A673 (cell line): ENCODE data around the gene DMRT2. TPM values are rescaled to one million over a fixed set of nuclear protein-coding genes. Genes with fewer than 3 reads are reported as not detected.

Source experiments
- BruUV-seq: library from RNA; stranded (reverse); fragments of 400-500 nt; replicated peaks from 2 replicates; lab custom pipeline; 2021; lab: Mats Ljungman, UMichigan
- CTCF ChIA-PET: fragments of 300-600 bp; sonication (Branson Sonifier 250); formaldehyde crosslinking; loops from one replicate; lab custom pipeline; 2022; ENCODE audit warnings: antibody characterized with exemption; lab: Charles Lee
- POLR2A ChIA-PET: fragments of 300-600 bp; sonication (Branson Sonifier 250); formaldehyde crosslinking; loops from one replicate; lab custom pipeline; 2022; ENCODE audit warnings: antibody characterized with exemption; ENCODE audit not compliant: low non-redundant PET; lab: Charles Lee
- DNase-seq: peaks from one replicate; pipeline ENCODE4 v3.0.0-alpha.2; 2015; ENCODE audit warnings: low spot score
- H3K27ac ChIP-seq: fragments of 200-600 bp; sonication (generic); 2 replicates; pipeline ENCODE4 v1.5.1; 2016; ENCODE audit warnings: mixed run types, low read depth, mild to moderate bottlenecking, mixed read lengths, antibody characterized with exemption, low read length; ENCODE audit not compliant: poor library complexity, severe bottlenecking
- H3K27me3 ChIP-seq: fragments of 200-600 bp; sonication (generic); replicated peaks from 2 replicates; pipeline ENCODE4 v1.6.1; 2017; ENCODE audit warnings: mixed run types, low read depth, mild to moderate bottlenecking, mixed read lengths, antibody characterized with exemption, low read length; ENCODE audit not compliant: insufficient read depth, poor library complexity
- H3K36me3 ChIP-seq: fragments of 200-600 bp; sonication (generic); 2 replicates; pipeline ENCODE4 v1.6.1; 2016; ENCODE audit warnings: mixed run types, mild to moderate bottlenecking, mixed read lengths, antibody characterized with exemption, low read length; ENCODE audit not compliant: insufficient read depth, poor library complexity, severe bottlenecking
- H3K4me1 ChIP-seq: fragments of 200-600 bp; sonication (generic); 2 replicates; pipeline ENCODE4 v1.6.1; 2017; ENCODE audit warnings: mixed run types, mild to moderate bottlenecking, mixed read lengths, antibody characterized with exemption, low read length; ENCODE audit not compliant: insufficient read depth, poor library complexity, severe bottlenecking
- H3K4me3 ChIP-seq: fragments of 200-600 bp; sonication (generic); 2 replicates; pipeline ENCODE4 v1.5.1; 2016; ENCODE audit warnings: low read depth, mixed run types, mild to moderate bottlenecking, mixed read lengths, low read length; ENCODE audit not compliant: poor library complexity, severe bottlenecking
- H3K9me3 ChIP-seq: fragments of 200-600 bp; sonication (generic); 2 replicates; pipeline ENCODE4 v1.6.1; 2016; ENCODE audit warnings: mixed run types, low read depth, mild to moderate bottlenecking, mixed read lengths, antibody characterized with exemption, low read length; ENCODE audit not compliant: poor library complexity, severe bottlenecking
- CTCF ChIP-seq: fragments of 300-800, 200-600 bp; sonication (generic); conservative IDR thresholded peaks from 2 replicates; pipeline ENCODE4 v1.5.1; 2017; ENCODE audit warnings: low read depth, mild to moderate bottlenecking, antibody characterized with exemption, low read length, moderate library complexity, mixed read lengths
- EZH2 ChIP-seq: fragments of 200-600 bp; sonication (generic); IDR thresholded peaks from 2 replicates; pipeline ENCODE4 v1.6.1; 2017; ENCODE audit warnings: borderline replicate concordance, low read depth, mild to moderate bottlenecking, mixed read lengths, antibody characterized with exemption, low read length; ENCODE audit not compliant: poor library complexity, severe bottlenecking
- intact Hi-C: fragments of 100-400 bp; cut with micrococcal nuclease; formaldehyde crosslinking; loops from one replicate; pipeline ENCODE4 v1.10.0; 2022; ENCODE audit not compliant: unreplicated experiment
- total RNA-seq: library from RNA; stranded (reverse); gene quantifications from 2 replicates; pipeline ENCODE4 v1.2.3, GENCODE V29; 2021

DMRT2 gene
- total RNA-seq, 1 experiment from 2014 or later = not detected

- no peak overlapping the region for H3K4me3 ChIP-seq
- H3K27ac ChIP-seq = no peak overlapping the region
- intact Hi-C loops = no loop called here
- H3K27me3 ChIP-seq = peaks cover 3% of the 10 kb centered on the region
- no peak for TF ChIP-seq CTCF
- no peak for TF ChIP-seq EZH2
- no peaks in the 10 kb centered on the region for H3K4me1 ChIP-seq
- no TSS peak for BruUV-seq
- ChIA-PET POLR2A (no interaction called here), CTCF (no interaction called here)
- no peak for DNase-seq
- H3K9me3 ChIP-seq = no peaks in the 10 kb centered on the region
- H3K36me3 ChIP-seq = no peaks in the 10 kb centered on the region
Measured at GRCh38 chr9:1094749-1095148, 44.6 kb downstream of the DMRT2 start.

- peaks cover 3% of the 10 kb centered on the region for H3K27me3 ChIP-seq
- intact Hi-C loops = no loop called here
- no peak overlapping the region for H3K4me3 ChIP-seq
- H3K4me1 ChIP-seq = no peaks in the 10 kb centered on the region
- H3K9me3 ChIP-seq = no peaks in the 10 kb centered on the region
- POLR2A ChIA-PET = no interaction called here
- CTCF ChIA-PET = no interaction called here
- H3K36me3 ChIP-seq = no peaks in the 10 kb centered on the region
- no peak overlapping the region for H3K27ac ChIP-seq
- no peak for DNase-seq
- TF ChIP-seq EZH2 (no peak), CTCF (no peak)
- BruUV-seq = no TSS peak
Measured at GRCh38 chr9:1096155-1096964, 46.2 kb downstream of the DMRT2 start.

- POLR2A ChIA-PET = no interaction called here
- Histone ChIP-seq H3K36me3 (no peaks in the 10 kb centered on the region), H3K27ac (no peak overlapping the region), H3K4me3 (no peak overlapping the region), H3K27me3 (peaks cover 3% of the 10 kb centered on the region), H3K4me1 (no peaks in the 10 kb centered on the region), H3K9me3 (no peaks in the 10 kb centered on the region)
- no TSS peak for BruUV-seq
- no peak for DNase-seq
- TF ChIP-seq EZH2 (no peak), CTCF (no peak)
- CTCF ChIA-PET = no interaction called here
- intact Hi-C loops = no loop called here
Measured at GRCh38 chr9:1098551-1098950, 48.4 kb downstream of the DMRT2 start.
